Heart right ventricle (tissue), 16 donors: ENCODE results near the gene GMDS. TPM values are rescaled to one million over a fixed set of nuclear protein-coding genes. Genes with fewer than 3 reads are reported as not detected.

Experiments used
- ATAC-seq, 8 donors: fragments of 200-7000 bp; cut with Tn5 transposase; one replicate each; pipeline ENCODE4 v1.9.1; 2020; ENCODE audit warnings: mild to moderate bottlenecking in 8 of 8, moderate library complexity in 8 of 8, moderate number of reproducible peaks in 1 of 8
- DNase-seq, 2 donors: peaks; one replicate each; pipeline ENCODE4 v3.0.0-alpha.2; 2020
- H3K27ac ChIP-seq, 10 donors: fragments of 200-600 bp; sonication (generic) in 2 of 10; one replicate each; pipeline versions ENCODE4 v1.5.0 to v1.8.0; 2020 to 2022; ENCODE audit warnings: mild to moderate bottlenecking in 3 of 10
- H3K27me3 ChIP-seq, 7 donors: fragments of 200-600 bp; one replicate each; pipeline ENCODE4 v1.8.0; 2021 to 2022; ENCODE audit warnings: mild to moderate bottlenecking in 2 of 7
- H3K36me3 ChIP-seq, 9 donors: fragments of 200-600 bp; sonication (generic) in 1 of 9; one replicate each; pipeline versions ENCODE4 v1.5.0 to v1.8.0; 2020 to 2022; ENCODE audit warnings: mild to moderate bottlenecking in 2 of 9
- H3K4me1 ChIP-seq, 9 donors: fragments of 200-600 bp; sonication (generic) in 1 of 9; one replicate each; pipeline versions ENCODE4 v1.5.0 to v1.8.0; 2020 to 2022; ENCODE audit warnings: mild to moderate bottlenecking in 4 of 9
- H3K4me3 ChIP-seq, 10 donors: fragments of 200-600 bp; sonication (generic) in 2 of 10; one replicate each; pipeline versions ENCODE4 v1.5.0 to v1.8.0; 2020 to 2022; ENCODE audit warnings: mild to moderate bottlenecking in 7 of 10, moderate library complexity in 2 of 10
- H3K9me3 ChIP-seq, 11 donors: fragments of 200-600 bp in 10 of 11; sonication (generic) in 2 of 11; one replicate each; pipeline versions ENCODE4 v1.5.0 to v1.8.0; 2013 to 2022; ENCODE audit warnings: mild to moderate bottlenecking in 2 of 11, control low read depth in 1 of 11, moderate library complexity in 1 of 11
- CTCF ChIP-seq, 9 donors: fragments of 200-600 bp; sonication (generic) in 2 of 9; IDR thresholded peaks; one replicate each; pipeline versions ENCODE4 v1.5.0 to v1.8.0; 2021 to 2022; ENCODE audit warnings: antibody characterized with exemption in 9 of 9, mild to moderate bottlenecking in 5 of 9, moderate library complexity in 1 of 9
- WGBS, 2 donors: extraction: QIAGEN DNeasy Blood & Tissue Kit; methylation state at CpG; one replicate each; pipeline ENCODE4 v1.1.7; 2013; ENCODE audit warnings: inconsistent platforms in 1 of 2; 5-methylcytosine and 5-hydroxymethylcytosine counted together
- intact Hi-C, 10 donors: fragments of 100-400 bp; cut with DNase I; formaldehyde crosslinking; loops; one replicate each; pipeline versions ENCODE4 v1.11.1 to v1.14.2; 2022
- polyA plus RNA-seq, 2 donors: library from polyadenylated mRNA; stranded (reverse); fragments of 200-250 nt; gene quantifications; one replicate each; pipeline ENCODE4 v1.2.3, GENCODE V29; 2013
- total RNA-seq, 10 donors: library from RNA; stranded (reverse); fragmentation: NEBNext Ultra II Directional in 3 of 10; extraction: Animal tissue kit (Norgen Biotek cat#: 25700) in 3 of 10; gene quantifications; one replicate each; pipeline versions ENCODE4 v1.2.1 to v1.2.4, GENCODE V29; 2021 to 2023
- donor health status: Arrhythmogenic right ventricular cardiomyopathy.
- donor health status: ischemic (EF 13 %, LVEDD 7.1; RV severe dilation, severe dysfunction).
- donor health status: healthy with polysubstance abuse.
- donor health status: DM: no; HTN: yes; CAD: no.
- donor health status: DM: no; HTN: no; CAD: no.
- donor health status: ischemic (EF 25% LVEDD 6.9; RV normal size, moderate dysfunction).
- donor health status: ischemic (EF 25% LVEDD 5.7; RV mildly dilated, moderate dysfunction).
- donor health status: healthy.
- donor health status: DM: yes; HTN: yes; CAD: no.
- donor health status: Ischemic cardiomyopathy.
- donor health status: ischemic (EF 35%, LVEDD 5.7; RV mildly dilated, moderate dysfunction).
- donor health status: nonischemic (EF 11% LVEDD 7.7; RV severe dilation, severe dysfunction).
- donor health status: DM: yes; HTN: yes; CAD: no.
- donor health status: PGD.
- donor health status: ischemic (EF 29% LVEDD 5.4; RV normal size, mild dysfunction).
- donor health status: nonischemic (EF 23%, LVEDD 6.1; RV moderate dilation, normal function).

Gene GMDS
- total and polyA plus RNA-seq, 12 donors: 5.0 to 10.6 (median 6.9) TPM

GRCh38 chr6:1620504-1621069 lies 624.8 kb downstream of the GMDS start:
- Histone ChIP-seq H3K4me1 (peaks cover 0 to 32% (median 13%) of the 10 kb centered on the region in 9 donors), H3K27me3 (peaks cover 0 to 100% (median 53%) of the 10 kb centered on the region in 7 donors), H3K36me3 (no peaks in the 10 kb centered on the region), H3K9me3 (no peaks in the 10 kb centered on the region), H3K4me3 (peak overlapping the region in 4 of 10 donors; percentile 15 to 41 (median 38)), H3K27ac (peak overlapping the region in 1 of 10 donors; percentile 56)
- intact Hi-C loops: loop anchor here in 1 of 10 donors (5.0 kb wide), 1 partner anchor 482 kb away; no protein-coding TSS in a partner anchor
- 53 to 66% methylated on average over 50 of the region's 50 CpGs for WGBS, 2 donors
- DNase-seq: no peak
- no peak for TF ChIP-seq CTCF (IDR thresholded peaks at IDR 0.05)
- ATAC-seq: peak in 1 of 8 donors; percentile 9

- WGBS, 2 donors: 16 to 30% methylated on average over 83 of the region's 83 CpGs
- Histone ChIP-seq H3K36me3 (no peaks in the 10 kb centered on the region), H3K9me3 (no peaks in the 10 kb centered on the region), H3K27ac (peak overlapping the region in 3 of 10 donors; percentile 7 to 56 (median 43)), H3K4me1 (peaks cover 0 to 29% (median 12%) of the 10 kb centered on the region in 9 donors), H3K4me3 (peak overlapping the region in 9 of 10 donors; percentile 14 to 45 (median 37)), H3K27me3 (peaks cover 0 to 100% (median 54%) of the 10 kb centered on the region in 7 donors)
- intact Hi-C loops: loop anchor here in 1 of 10 donors (5.0 to 10.0 kb wide), 2 partner anchors 185 to 482 kb away; no protein-coding TSS in a partner anchor
- ATAC-seq (peak in 4 of 8 donors; percentile 7 to 21 (median 14)), DNase-seq (no peak)
- TF ChIP-seq CTCF (IDR thresholded peaks at IDR 0.05): no peak
Measured at GRCh38 chr6:1619673-1620503, 625.5 kb downstream of the GMDS start.

- Histone ChIP-seq H3K27ac (peak overlapping the region in 6 of 10 donors; percentile 7 to 56 (median 34)), H3K4me3 (peak overlapping the region in 7 of 10 donors; percentile 14 to 45 (median 37)), H3K4me1 (peaks cover 0 to 32% (median 12%) of the 10 kb centered on the region in 9 donors), H3K9me3 (no peaks in the 10 kb centered on the region), H3K36me3 (no peaks in the 10 kb centered on the region), H3K27me3 (peaks cover 0 to 100% (median 57%) of the 10 kb centered on the region in 7 donors)
- DNase-seq (no peak), ATAC-seq (no peak)
- TF ChIP-seq CTCF (IDR thresholded peaks at IDR 0.05): no peak
- 46 to 56% methylated on average over 40 of the region's 40 CpGs for WGBS, 2 donors
- intact Hi-C loops: loop anchor here in 1 of 10 donors (10.0 kb wide), 1 partner anchor 186 kb away; no protein-coding TSS in a partner anchor
Measured at GRCh38 chr6:1619098-1619672, 626.2 kb downstream of the GMDS start.
